ENCODE results near the gene BCAT1. TPM values are rescaled to one million over a fixed set of nuclear protein-coding genes. Genes with fewer than 3 reads are reported as not detected.

The BCAT1 gene
- total RNA-seq, 2 experiments from 2014 or later: 27.9 to 40.0 TPM

GRCh38 chr12:24776861-24777260 lies 172.0 kb downstream of the BCAT1 start:
- CTCF ChIA-PET: interaction anchor here (0.6 to 1.3 kb wide), 6 partner anchors 8 to 614 kb away, joined by 3 to 6 read pairs (median 4); no protein-coding TSS in a partner anchor
- Mint-ChIP-seq H3K36me3 (ENCODE audit: low read depth) (no peaks in the 10 kb centered on the region), H3K27ac (no peak overlapping the region), H3K9me3 (ENCODE audit: low read depth) (no peaks in the 10 kb centered on the region), H3K4me1 (peaks cover 3% of the 10 kb centered on the region), H3K27me3 (peaks cover 3% of the 10 kb centered on the region), H3K4me3 (no peak overlapping the region)
- DNase-seq (no peak), ATAC-seq (no peak)
- POLR2A ChIA-PET: no interaction called here
- intact Hi-C loops (cut with DNase I, micrococcal nuclease): loop anchor here (5.0 kb wide), 2 partner anchors 45 to 670 kb away; no protein-coding TSS in a partner anchor

GRCh38 chr12:24775073-24775472 lies 173.8 kb downstream of the BCAT1 start:
- ChIA-PET POLR2A (no interaction called here), CTCF (no interaction called here)
- DNase-seq (no peak), ATAC-seq (no peak)
- Mint-ChIP-seq H3K4me1 (peaks cover 3% of the 10 kb centered on the region), H3K4me3 (no peak overlapping the region), H3K27ac (no peak overlapping the region), H3K9me3 (ENCODE audit: low read depth) (no peaks in the 10 kb centered on the region), H3K27me3 (peaks cover 2% of the 10 kb centered on the region), H3K36me3 (ENCODE audit: low read depth) (no peaks in the 10 kb centered on the region)
- intact Hi-C loops (cut with DNase I, micrococcal nuclease): loop anchor here (5.0 kb wide), 2 partner anchors 43 to 668 kb away; no protein-coding TSS in a partner anchor

GRCh38 chr12:24773996-24774395 lies 174.9 kb downstream of the BCAT1 start:
- H3K4me3 Mint-ChIP-seq: no peak overlapping the region
- no peaks in the 10 kb centered on the region for H3K4me1 Mint-ChIP-seq
- DNase-seq (no peak), ATAC-seq (no peak)
- POLR2A ChIA-PET: no interaction called here
- H3K36me3 Mint-ChIP-seq (ENCODE audit: low read depth): no peaks in the 10 kb centered on the region
- CTCF ChIA-PET: interaction anchor here (0.6 kb wide), 1 partner anchor 9 kb away, joined by 3 read pairs; no protein-coding TSS in a partner anchor
- H3K27ac Mint-ChIP-seq: no peak overlapping the region
- no peaks in the 10 kb centered on the region for H3K9me3 Mint-ChIP-seq (ENCODE audit: low read depth)
- intact Hi-C loops (cut with DNase I, micrococcal nuclease): no loop called here
- H3K27me3 Mint-ChIP-seq: peaks cover 2% of the 10 kb centered on the region

- Mint-ChIP-seq H3K9me3 (ENCODE audit: low read depth) (no peaks in the 10 kb centered on the region), H3K27me3 (peaks cover 2% of the 10 kb centered on the region)
Observed at GRCh38 chr12:24772813-24773212, 176.1 kb downstream of the BCAT1 start.

GRCh38 chr12:24770821-24771220 lies 178.1 kb downstream of the BCAT1 start:
- Mint-ChIP-seq H3K27me3 (peaks cover 5% of the 10 kb centered on the region), H3K4me1 (peaks cover 2% of the 10 kb centered on the region), H3K36me3 (ENCODE audit: low read depth) (no peaks in the 10 kb centered on the region), H3K4me3 (no peak overlapping the region), H3K9me3 (ENCODE audit: low read depth) (no peaks in the 10 kb centered on the region), H3K27ac (no peak overlapping the region)
- ChIA-PET POLR2A (no interaction called here), CTCF (no interaction called here)
- DNase-seq: no peak
- intact Hi-C loops (cut with DNase I, micrococcal nuclease): no loop called here
- ATAC-seq: no peak

More at GRCh38 chr12:24772813-24773212, 176.1 kb downstream of the BCAT1 start:
- H3K4me3 Mint-ChIP-seq: no peak overlapping the region
- CTCF ChIA-PET: no interaction called here
- H3K27ac Mint-ChIP-seq: no peak overlapping the region
- POLR2A ChIA-PET: no interaction called here
- H3K36me3 Mint-ChIP-seq (ENCODE audit: low read depth): no peaks in the 10 kb centered on the region
- ATAC-seq (no peak), DNase-seq (no peak)
- no peaks in the 10 kb centered on the region for H3K4me1 Mint-ChIP-seq
- intact Hi-C loops (cut with DNase I, micrococcal nuclease): no loop called here

- Mint-ChIP-seq H3K4me1 (peaks cover 4% of the 10 kb centered on the region), H3K4me3 (no peak overlapping the region), H3K9me3 (ENCODE audit: low read depth) (no peaks in the 10 kb centered on the region), H3K36me3 (ENCODE audit: low read depth) (no peaks in the 10 kb centered on the region), H3K27ac (no peak overlapping the region), H3K27me3 (peaks cover 5% of the 10 kb centered on the region)
- DNase-seq (no peak), ATAC-seq (no peak)
- POLR2A ChIA-PET: no interaction called here
- CTCF ChIA-PET: no interaction called here
- intact Hi-C loops (cut with DNase I, micrococcal nuclease): no loop called here
Observed at GRCh38 chr12:24770334-24770733, 178.6 kb downstream of the BCAT1 start.

- intact Hi-C loops (cut with DNase I, micrococcal nuclease): no loop called here
- ATAC-seq: no peak
- Mint-ChIP-seq H3K9me3 (ENCODE audit: low read depth) (no peaks in the 10 kb centered on the region), H3K27ac (no peak overlapping the region), H3K4me3 (no peak overlapping the region), H3K36me3 (ENCODE audit: low read depth) (no peaks in the 10 kb centered on the region), H3K27me3 (peaks cover 5% of the 10 kb centered on the region), H3K4me1 (peaks cover 7% of the 10 kb centered on the region)
- DNase-seq: no peak
- ChIA-PET POLR2A (no interaction called here), CTCF (no interaction called here)
Observed at GRCh38 chr12:24769682-24770081, 179.2 kb downstream of the BCAT1 start.

- DNase-seq (no peak), ATAC-seq (no peak)
- ChIA-PET POLR2A (no interaction called here), CTCF (interaction anchor here (0.6 to 2.1 kb wide), 6 partner anchors 9 to 568 kb away, joined by 3 to 11 read pairs (median 3); no protein-coding TSS in a partner anchor)
- no peaks in the 10 kb centered on the region for H3K36me3 Mint-ChIP-seq (ENCODE audit: low read depth)
- intact Hi-C loops (cut with DNase I, micrococcal nuclease): no loop called here
- peaks cover 11% of the 10 kb centered on the region for H3K4me1 Mint-ChIP-seq
- H3K27me3 Mint-ChIP-seq: peaks cover 4% of the 10 kb centered on the region
- no peak overlapping the region for H3K27ac Mint-ChIP-seq
- H3K9me3 Mint-ChIP-seq (ENCODE audit: low read depth): no peaks in the 10 kb centered on the region
- no peak overlapping the region for H3K4me3 Mint-ChIP-seq
Observed at GRCh38 chr12:24768415-24768814, 180.5 kb downstream of the BCAT1 start.

- ChIA-PET POLR2A (no interaction called here), CTCF (interaction anchor here (1.3 to 2.1 kb wide), 2 partner anchors 12 to 33 kb away, joined by 3 to 11 read pairs; no protein-coding TSS in a partner anchor)
- H3K4me1 Mint-ChIP-seq: peaks cover 11% of the 10 kb centered on the region
- ATAC-seq (peak; percentile 60), DNase-seq (peak; percentile 27)
- peaks cover 4% of the 10 kb centered on the region for H3K27me3 Mint-ChIP-seq
- no peaks in the 10 kb centered on the region for H3K36me3 Mint-ChIP-seq (ENCODE audit: low read depth)
- H3K27ac Mint-ChIP-seq: no peak overlapping the region
- intact Hi-C loops (cut with DNase I, micrococcal nuclease): no loop called here
- no peaks in the 10 kb centered on the region for H3K9me3 Mint-ChIP-seq (ENCODE audit: low read depth)
- no peak overlapping the region for H3K4me3 Mint-ChIP-seq
Observed at GRCh38 chr12:24767016-24767415, 181.9 kb downstream of the BCAT1 start.

GRCh38 chr12:24764712-24765111 lies 184.2 kb downstream of the BCAT1 start:
- H3K4me3 Mint-ChIP-seq: no peak overlapping the region
- intact Hi-C loops (cut with DNase I, micrococcal nuclease): loop anchor here in 1 of 2 experiments (1.0 kb wide), 1 partner anchor 9 kb away; no protein-coding TSS in a partner anchor
- no peaks in the 10 kb centered on the region for H3K9me3 Mint-ChIP-seq (ENCODE audit: low read depth)
- ATAC-seq (peak; percentile 69), DNase-seq (no peak)
- CTCF ChIA-PET: interaction anchor here (0.9 to 1.1 kb wide), 2 partner anchors 9 to 1908 kb away, joined by 3 read pairs; no protein-coding TSS in a partner anchor
- peaks cover 4% of the 10 kb centered on the region for H3K27me3 Mint-ChIP-seq
- peaks cover 11% of the 10 kb centered on the region for H3K4me1 Mint-ChIP-seq
- no peaks in the 10 kb centered on the region for H3K36me3 Mint-ChIP-seq (ENCODE audit: low read depth)
- POLR2A ChIA-PET: interaction anchor here (0.6 kb wide), 1 partner anchor 57 kb away, joined by 3 read pairs; no protein-coding TSS in a partner anchor
- peak overlapping the region; percentile 6 for H3K27ac Mint-ChIP-seq

GRCh38 chr12:24760606-24761378 lies 188.1 kb downstream of the BCAT1 start:
- Mint-ChIP-seq H3K9me3 (ENCODE audit: low read depth) (no peaks in the 10 kb centered on the region), H3K27me3 (peaks cover 2% of the 10 kb centered on the region), H3K36me3 (ENCODE audit: low read depth) (no peaks in the 10 kb centered on the region), H3K4me1 (peaks cover 12% of the 10 kb centered on the region), H3K4me3 (no peak overlapping the region), H3K27ac (no peak overlapping the region)
- CTCF ChIA-PET: no interaction called here
- POLR2A ChIA-PET: no interaction called here
- intact Hi-C loops (cut with DNase I, micrococcal nuclease): no loop called here
- DNase-seq: no peak
- ATAC-seq: no peak

- H3K9me3 Mint-ChIP-seq (ENCODE audit: low read depth): no peaks in the 10 kb centered on the region
- no peak overlapping the region for H3K27ac Mint-ChIP-seq
- POLR2A ChIA-PET: no interaction called here
- peaks cover 2% of the 10 kb centered on the region for H3K27me3 Mint-ChIP-seq
- ATAC-seq (no peak), DNase-seq (no peak)
- intact Hi-C loops (cut with DNase I, micrococcal nuclease): no loop called here
- peaks cover 13% of the 10 kb centered on the region for H3K4me1 Mint-ChIP-seq
- H3K36me3 Mint-ChIP-seq (ENCODE audit: low read depth): no peaks in the 10 kb centered on the region
- CTCF ChIA-PET: no interaction called here
- H3K4me3 Mint-ChIP-seq: no peak overlapping the region
Observed at GRCh38 chr12:24760162-24760561, 188.7 kb downstream of the BCAT1 start.
